ENCODE data around the gene SNX20. TPM values are rescaled to one million over a fixed set of nuclear protein-coding genes. Genes with fewer than 3 reads are reported as not detected.

SNX20 gene, protein sequence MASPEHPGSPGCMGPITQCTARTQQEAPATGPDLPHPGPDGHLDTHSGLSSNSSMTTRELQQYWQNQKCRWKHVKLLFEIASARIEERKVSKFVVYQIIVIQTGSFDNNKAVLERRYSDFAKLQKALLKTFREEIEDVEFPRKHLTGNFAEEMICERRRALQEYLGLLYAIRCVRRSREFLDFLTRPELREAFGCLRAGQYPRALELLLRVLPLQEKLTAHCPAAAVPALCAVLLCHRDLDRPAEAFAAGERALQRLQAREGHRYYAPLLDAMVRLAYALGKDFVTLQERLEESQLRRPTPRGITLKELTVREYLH
- 1 to 10 TPM in 3 of 4 donors, under 1 TPM in 1; 0.78 to 1.7 (median 1.3) TPM for total RNA-seq

- Histone ChIP-seq H3K27ac (no peak within 1 kb of the TSS), H3K27me3 (no peaks in the 10 kb centered on the region), H3K4me1 (no peaks in the 10 kb centered on the region), H3K4me3 (replicated peaks in 1 of 3) (no peak within 1 kb of the TSS), H3K36me3 (no peaks in the 10 kb centered on the region), H3K9me3 (no peaks in the 10 kb centered on the region)
- intact Hi-C loops (cut with DNase I), result no loop called here
- WGBS, 2 donors, result 74 to 81% methylated on average over 15 to 16 of the region's 16 CpGs
- TF ChIP-seq POLR2A (IDR thresholded peaks at IDR 0.05), result no peak
- TF ChIP-seq, protein P1, sequence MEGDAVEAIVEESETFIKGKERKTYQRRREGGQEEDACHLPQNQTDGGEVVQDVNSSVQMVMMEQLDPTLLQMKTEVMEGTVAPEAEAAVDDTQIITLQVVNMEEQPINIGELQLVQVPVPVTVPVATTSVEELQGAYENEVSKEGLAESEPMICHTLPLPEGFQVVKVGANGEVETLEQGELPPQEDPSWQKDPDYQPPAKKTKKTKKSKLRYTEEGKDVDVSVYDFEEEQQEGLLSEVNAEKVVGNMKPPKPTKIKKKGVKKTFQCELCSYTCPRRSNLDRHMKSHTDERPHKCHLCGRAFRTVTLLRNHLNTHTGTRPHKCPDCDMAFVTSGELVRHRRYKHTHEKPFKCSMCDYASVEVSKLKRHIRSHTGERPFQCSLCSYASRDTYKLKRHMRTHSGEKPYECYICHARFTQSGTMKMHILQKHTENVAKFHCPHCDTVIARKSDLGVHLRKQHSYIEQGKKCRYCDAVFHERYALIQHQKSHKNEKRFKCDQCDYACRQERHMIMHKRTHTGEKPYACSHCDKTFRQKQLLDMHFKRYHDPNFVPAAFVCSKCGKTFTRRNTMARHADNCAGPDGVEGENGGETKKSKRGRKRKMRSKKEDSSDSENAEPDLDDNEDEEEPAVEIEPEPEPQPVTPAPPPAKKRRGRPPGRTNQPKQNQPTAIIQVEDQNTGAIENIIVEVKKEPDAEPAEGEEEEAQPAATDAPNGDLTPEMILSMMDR (IDR thresholded peaks at IDR 0.05), result no peak
- no peak for DNase-seq
Observed at GRCh38 chr16:50681021-50681885, at the start of gene SNX20. Gene SNX20 (minus strand): TSS chr16:50681312. CDS start chr16:50677526, 3,786 bp downstream.

GRCh38 chr16:50724306-50724705 is 43.2 kb upstream of the SNX20 start:
- H3K27ac ChIP-seq, result no peak overlapping the region
- no peak for DNase-seq
- no peaks in the 10 kb centered on the region for H3K4me1 ChIP-seq
- no peak for TF ChIP-seq POLR2A (IDR thresholded peaks at IDR 0.05)
- TF ChIP-seq, protein P1 (IDR thresholded peaks at IDR 0.05), result no peak
- intact Hi-C loops (cut with DNase I), result no loop called here
- no peaks in the 10 kb centered on the region for H3K9me3 ChIP-seq
- no peaks in the 10 kb centered on the region for H3K27me3 ChIP-seq
- H3K36me3 ChIP-seq, result no peaks in the 10 kb centered on the region
- H3K4me3 ChIP-seq (replicated peaks in 1 of 3), result no peak overlapping the region

DNA sequence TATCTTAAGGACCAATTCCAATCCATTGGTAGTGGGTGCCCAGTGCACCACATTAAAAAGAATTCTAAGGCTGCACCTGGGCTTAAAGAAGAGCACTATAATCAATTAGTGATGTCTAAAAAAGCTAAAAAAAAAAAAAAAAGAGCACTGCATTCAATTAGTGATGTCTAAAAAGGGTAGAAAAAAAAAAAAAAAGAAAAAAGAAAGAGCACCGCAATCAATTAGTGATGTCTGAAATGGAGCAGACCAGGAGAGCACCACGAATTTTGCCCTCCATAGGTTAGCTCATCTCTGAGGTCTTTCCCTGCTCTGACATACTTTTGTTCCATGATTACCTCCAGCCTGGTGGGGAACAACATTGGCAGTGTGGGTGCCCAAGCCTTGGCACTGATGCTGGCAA is 41.8 kb upstream of the SNX20 start:
- Histone ChIP-seq H3K9me3 (no peaks in the 10 kb centered on the region), H3K4me3 (replicated peaks in 1 of 3) (no peak overlapping the region), H3K27ac (no peak overlapping the region), H3K27me3 (no peaks in the 10 kb centered on the region), H3K36me3 (no peaks in the 10 kb centered on the region), H3K4me1 (no peaks in the 10 kb centered on the region)
- no peak for DNase-seq
- no peak for TF ChIP-seq POLR2A (IDR thresholded peaks at IDR 0.05)
- TF ChIP-seq, protein P1 (IDR thresholded peaks at IDR 0.05), result no peak
- intact Hi-C loops (cut with DNase I), result no loop called here
- 85 to 89% methylated on average over 2 of the region's 2 CpGs for WGBS, 2 donors

- no peaks in the 10 kb centered on the region for H3K9me3 ChIP-seq
- no peak overlapping the region for H3K4me3 ChIP-seq (replicated peaks in 1 of 3)
- 89 to 91% methylated on average over 1 of the region's 1 CpG for WGBS, 2 donors
- H3K36me3 ChIP-seq, result no peaks in the 10 kb centered on the region
- intact Hi-C loops (cut with DNase I), result no loop called here
- H3K27ac ChIP-seq, result no peak overlapping the region
- H3K4me1 ChIP-seq, result no peaks in the 10 kb centered on the region
- TF ChIP-seq POLR2A (IDR thresholded peaks at IDR 0.05), result no peak
- TF ChIP-seq, protein P1 (IDR thresholded peaks at IDR 0.05), result no peak
- DNase-seq, result no peak
- no peaks in the 10 kb centered on the region for H3K27me3 ChIP-seq
Observed at GRCh38 chr16:50722405-50722737, 41.3 kb upstream of the SNX20 start.
